GM13977 (cell line): ENCODE measurements around the gene TSSK6.

Source experiments
- DNase-seq: peaks from one replicate; pipeline ENCODE4 v3.0.0; 2012; ENCODE audit warnings: low spot score
- CTCF ChIP-seq: IDR thresholded peaks from 2 replicates; pipeline ENCODE4 v1.5.1; 2012; ENCODE audit warnings: mild to moderate bottlenecking, control low read depth; ENCODE audit not compliant: insufficient read depth; ENCODE audit errors: extremely low read depth, missing control alignments
- in situ Hi-C: fragments of 300-500 bp; cut with MboI; formaldehyde crosslinking; loops from one replicate; pipeline ENCODE4 v1.12.0; 2022; ENCODE audit warnings: low sequenced_read_pairs, low pct_unique_long_range_greater_than_20kb, mixed read lengths, inconsistent platforms; ENCODE audit not compliant: unreplicated experiment

The TSSK6 gene

DNA sequence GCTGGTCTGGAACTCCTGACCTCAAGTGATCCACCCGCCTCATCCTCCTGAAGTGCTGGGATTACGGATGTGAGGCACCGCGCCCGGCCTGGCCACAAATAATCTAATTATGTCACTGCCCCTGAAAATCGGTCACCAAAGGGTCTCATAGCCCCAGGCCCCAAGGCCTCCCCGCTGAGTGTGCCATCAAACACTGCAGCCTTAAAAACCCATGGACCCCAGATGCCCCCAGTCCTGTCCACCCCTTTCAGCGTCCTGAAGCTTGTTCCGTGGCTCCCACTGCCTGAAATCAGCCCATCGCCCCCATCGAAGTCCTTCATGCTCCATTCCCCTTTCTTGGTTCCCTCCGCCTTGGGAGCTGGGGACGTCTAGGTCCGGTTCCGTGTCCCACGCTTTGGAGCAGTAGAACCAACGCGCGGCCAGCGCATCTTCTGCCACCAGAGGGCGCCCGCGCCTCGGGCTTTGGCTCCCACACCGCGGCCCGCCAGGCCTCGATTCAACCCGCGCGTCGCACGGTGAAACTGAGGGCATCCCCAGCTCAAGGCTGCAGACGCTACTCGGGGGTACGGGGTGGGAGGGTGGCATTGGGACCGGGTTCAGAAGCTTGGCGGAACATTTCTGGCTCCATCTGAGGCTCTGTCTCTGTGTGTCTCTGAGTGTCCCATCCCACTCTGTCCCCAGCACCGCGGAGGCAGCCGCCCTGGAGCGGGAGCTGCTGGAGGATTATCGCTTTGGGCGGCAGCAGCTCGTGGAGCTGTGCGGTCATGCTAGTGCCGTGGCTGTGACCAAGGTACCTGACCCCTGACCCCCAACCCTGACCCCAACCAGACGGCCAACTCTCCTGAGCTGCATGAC, 16.8 kb upstream of the TSSK6 start:
- TF ChIP-seq CTCF, result peak; percentile 98
- in situ Hi-C loops, result loop anchor here (25.0 kb wide), 2 partner anchors 430 to 705 kb away; no protein-coding TSS in a partner anchor
- DNase-seq, result peak; percentile 90

GRCh38 chr19:19530889-19531288, 15.5 kb upstream of the TSSK6 start:
- TF ChIP-seq CTCF, result no peak
- DNase-seq, result no peak
- in situ Hi-C loops, result loop anchor here (25.0 kb wide), 2 partner anchors 431 to 706 kb away; no protein-coding TSS in a partner anchor

DNA sequence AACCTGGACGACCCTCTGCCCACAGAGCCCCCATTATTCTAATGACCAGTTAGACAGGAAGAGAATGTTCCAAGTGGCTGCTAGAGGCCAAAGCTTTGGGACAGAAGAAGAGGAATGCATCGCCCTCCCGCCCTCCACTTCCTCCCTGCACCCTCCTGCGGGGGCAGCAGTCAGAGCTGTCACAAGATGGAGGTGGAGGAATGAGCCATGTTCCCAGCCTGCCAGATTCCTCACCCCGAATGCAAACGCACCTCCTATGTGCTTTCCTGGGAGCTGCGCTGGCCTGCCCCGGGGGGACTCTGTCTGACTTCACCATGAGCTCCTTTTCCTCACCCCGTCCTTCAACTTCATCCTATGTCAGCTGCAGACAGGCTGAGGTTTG, 15.1 kb upstream of the TSSK6 start:
- in situ Hi-C loops, result loop anchor here (25.0 kb wide), 2 partner anchors 432 to 707 kb away; no protein-coding TSS in a partner anchor
- no peak for TF ChIP-seq CTCF
- DNase-seq, result no peak

DNA sequence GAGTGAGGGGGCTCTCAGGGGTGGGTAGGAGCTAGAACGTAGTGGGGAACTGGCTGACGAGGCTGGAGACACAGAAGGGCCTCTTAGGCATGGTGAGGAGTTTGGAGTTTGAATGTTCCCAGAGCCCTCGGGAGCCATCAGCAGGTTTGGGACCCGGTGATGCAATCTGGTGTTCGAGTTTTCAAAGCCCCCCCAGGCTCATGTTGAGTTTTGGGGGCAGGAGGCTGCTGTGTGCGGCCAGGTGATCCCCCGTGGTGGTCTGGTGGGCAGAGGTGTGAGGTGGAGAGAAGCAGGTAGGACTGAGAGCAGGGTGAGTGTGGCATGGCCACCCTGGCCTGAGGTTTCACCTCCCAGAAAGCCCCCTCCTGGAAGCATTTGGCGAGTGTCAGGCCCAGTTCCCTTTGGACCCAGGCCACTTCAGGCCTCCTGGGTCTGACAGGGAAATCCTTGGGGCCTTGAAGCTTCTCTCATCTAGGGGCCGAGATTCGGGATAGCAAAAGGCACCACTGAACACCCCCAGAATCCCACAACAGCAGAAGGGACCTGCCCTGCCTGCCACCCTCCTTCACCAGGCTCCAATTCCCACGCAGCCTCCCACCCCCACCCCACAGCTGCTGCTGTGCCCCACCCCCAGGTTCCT, 14.6 kb upstream of the TSSK6 start:
- TF ChIP-seq CTCF, result no peak
- DNase-seq, result no peak
- in situ Hi-C loops, result loop anchor here (10.0 to 25.0 kb wide), 3 partner anchors 115 to 707 kb away; partner anchors contain the start of gene GMIP

DNA sequence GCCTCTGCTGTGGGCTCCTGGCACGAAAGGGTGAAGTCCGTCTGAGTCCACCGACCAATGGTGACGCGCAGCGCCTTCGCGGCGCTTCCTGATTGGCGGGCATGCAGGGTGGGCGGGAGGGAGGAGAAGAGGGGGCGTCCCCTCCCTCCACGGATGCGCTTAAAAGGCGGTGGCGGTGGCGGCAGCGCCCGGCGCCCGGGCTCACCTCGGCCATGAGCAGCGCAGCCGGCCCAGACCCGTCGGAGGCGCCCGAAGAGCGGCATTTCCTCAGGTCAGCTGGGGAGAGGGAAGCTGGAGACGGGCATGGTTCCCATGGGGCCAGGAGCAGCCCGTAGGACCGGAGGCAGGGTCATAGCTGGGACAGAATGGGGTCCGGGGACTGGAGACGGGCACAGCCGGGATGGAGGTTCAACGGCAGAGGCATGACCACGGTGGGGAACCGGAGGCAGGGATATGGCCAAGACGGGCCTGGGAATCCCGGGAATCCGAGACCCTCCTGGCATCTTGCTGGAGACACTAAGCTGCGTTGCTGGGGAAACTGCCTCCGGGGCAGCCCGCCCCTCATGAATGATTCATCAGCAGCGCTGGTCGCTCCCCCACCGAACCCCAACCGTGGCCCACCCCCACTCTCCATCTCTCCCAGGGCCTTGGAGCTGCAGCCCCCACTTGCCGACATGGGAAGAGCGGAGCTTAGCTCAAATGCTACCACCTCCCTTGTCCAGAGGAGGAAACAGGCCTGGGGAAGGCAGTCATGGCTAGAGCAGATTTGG, 13.6 kb upstream of the TSSK6 start, which contains the start of gene YJEFN3:
Gene YJEFN3 (plus strand): TSS at position 191 of the 770 bp plus-strand sequence. CDS start 22 bp downstream, at position 213.
- in situ Hi-C loops, result loop anchor here (10.0 to 25.0 kb wide), 3 partner anchors 116 to 708 kb away; partner anchors contain the start of gene GMIP
- DNase-seq, result no peak

More for the DNA sequence above, 13.6 kb upstream of the TSSK6 start, which contains the start of gene YJEFN3:
- TF ChIP-seq CTCF, result no peak
